Right lobe of liver (tissue), 6 donors: ENCODE measurements around the gene ATXN1. TPM values are rescaled to one million over a fixed set of nuclear protein-coding genes. Genes with fewer than 3 reads are reported as not detected.

Experiments used
- ATAC-seq, 4 donors: fragments of 200-7000 bp; cut with Tn5 transposase; one replicate each; pipeline ENCODE4 v1.9.1; 2020; ENCODE audit warnings: mild to moderate bottlenecking in 4 of 4, moderate library complexity in 4 of 4
- DNase-seq, 3 donors: peaks; one replicate each; pipeline ENCODE4 v3.0.0-alpha.2; 2020
- H3K27ac ChIP-seq, 3 donors: fragments of 200-600 bp; one replicate each; pipeline ENCODE4 v1.8.0; 2022
- H3K27me3 ChIP-seq, 2 donors: fragments of 200-600 bp; one replicate each; pipeline ENCODE4 v1.8.0; 2022
- H3K36me3 ChIP-seq, 4 donors: fragments of 200-600 bp; sonication (generic) in 1 of 4; one replicate each; pipeline versions ENCODE4 v1.5.1 to v1.8.0; 2017 to 2022; ENCODE audit warnings: control low read depth in 1 of 4
- H3K4me1 ChIP-seq, 4 donors: fragments of 200-600 bp; sonication (generic) in 1 of 4; one replicate each; pipeline versions ENCODE4 v1.5.1 to v1.8.0; 2017 to 2022; ENCODE audit warnings: control low read depth in 1 of 4
- H3K4me3 ChIP-seq, 3 donors: fragments of 200-600 bp; one replicate each; pipeline ENCODE4 v1.8.0; 2022
- H3K9me3 ChIP-seq, 4 donors: fragments of 200-600 bp; sonication (generic) in 1 of 4; one replicate each; pipeline versions ENCODE4 v1.5.1 to v1.8.0; 2017 to 2022; ENCODE audit warnings: control low read depth in 1 of 4
- POLR2A ChIP-seq: fragments of 450-650 bp; IDR thresholded peaks from one replicate; pipeline ENCODE4 v1.6.1; 2017; ENCODE audit warnings: antibody characterized with exemption, mild to moderate bottlenecking
- WGBS: methylation state at CpG from one replicate; pipeline ENCODE4 v1.1.6; 2018; ENCODE audit warnings: low coverage, low lambda C conversion rate; ENCODE audit not compliant: insufficient coverage; ENCODE audit errors: missing lambda C conversion rate; 5-methylcytosine and 5-hydroxymethylcytosine counted together
- intact Hi-C, 2 donors: fragments of 100-400 bp; cut with DNase I; formaldehyde crosslinking; loops; one replicate each; pipeline versions ENCODE4 v1.11.2 to v1.14.1; 2022
- total RNA-seq, 6 experiments: library from RNA; depleted of rRNA in 2 of 6; stranded (reverse); fragments of >200 nt in 2 of 6; fragmentation: NEBNext Ultra II Directional in 3 of 6; extraction: Animal tissue kit (Norgen Biotek cat#: 25700) in 3 of 6; gene quantifications; one replicate each; pipeline versions ENCODE4 v1.1.0 to v1.2.4, GENCODE V29; 2016 to 2023
- TF ChIP-seq, protein P1 (sequence below), 4 donors: fragments of 200-600 bp in 3 of 4; fragments of 450-650 bp in 1 of 4; IDR thresholded peaks; one replicate each; pipeline versions ENCODE4 v1.5.1 to v1.8.0; 2016 to 2022; ENCODE audit warnings: antibody characterized with exemption in 4 of 4, mild to moderate bottlenecking in 2 of 4
- donor health status: DM: no; HTN: yes; CAD: no.
- donor health status: DM: no; HTN: no; CAD: no.
- donor health status: DM: no; HTN: no; CAD: no.
- donor health status: DM: no; HTN: yes; CAD: no.
- donor health status: DM: no; HTN: yes; CAD: no.

Gene ATXN1
- total RNA-seq, 6 experiments from 2014 or later, result 23.2 to 28.7 (median 25.0) TPM

DNA sequence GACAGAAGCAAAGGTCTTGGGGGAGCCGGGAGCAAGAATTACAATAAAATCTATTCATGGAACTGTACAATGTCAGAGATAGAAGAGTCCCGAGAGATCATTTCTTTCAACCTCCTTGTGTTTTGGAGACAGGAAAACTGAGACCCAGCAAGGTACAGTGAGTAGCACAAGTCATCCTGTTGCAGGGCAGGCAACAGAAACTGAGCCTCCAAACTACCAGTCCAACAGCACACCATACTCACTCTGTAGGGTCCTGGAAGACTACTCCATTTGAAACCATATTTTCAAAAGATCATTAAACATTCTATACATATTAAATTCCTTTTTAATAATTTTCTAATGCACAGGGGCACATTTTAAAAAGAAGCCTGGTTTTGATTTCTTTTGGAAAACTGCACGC, 14.4 kb downstream of the ATXN1 start:
- no peak overlapping the region for H3K27ac ChIP-seq
- no peaks in the 10 kb centered on the region for H3K27me3 ChIP-seq
- 77% methylated on average over 3 of the region's 3 CpGs for WGBS
- H3K4me3 ChIP-seq, result no peak overlapping the region
- no peak for DNase-seq
- no peaks in the 10 kb centered on the region for H3K9me3 ChIP-seq
- H3K4me1 ChIP-seq, result peaks cover 0 to 16% (median 4%) of the 10 kb centered on the region in 4 donors
- intact Hi-C loops, result no loop called here
- TF ChIP-seq, protein P1, sequence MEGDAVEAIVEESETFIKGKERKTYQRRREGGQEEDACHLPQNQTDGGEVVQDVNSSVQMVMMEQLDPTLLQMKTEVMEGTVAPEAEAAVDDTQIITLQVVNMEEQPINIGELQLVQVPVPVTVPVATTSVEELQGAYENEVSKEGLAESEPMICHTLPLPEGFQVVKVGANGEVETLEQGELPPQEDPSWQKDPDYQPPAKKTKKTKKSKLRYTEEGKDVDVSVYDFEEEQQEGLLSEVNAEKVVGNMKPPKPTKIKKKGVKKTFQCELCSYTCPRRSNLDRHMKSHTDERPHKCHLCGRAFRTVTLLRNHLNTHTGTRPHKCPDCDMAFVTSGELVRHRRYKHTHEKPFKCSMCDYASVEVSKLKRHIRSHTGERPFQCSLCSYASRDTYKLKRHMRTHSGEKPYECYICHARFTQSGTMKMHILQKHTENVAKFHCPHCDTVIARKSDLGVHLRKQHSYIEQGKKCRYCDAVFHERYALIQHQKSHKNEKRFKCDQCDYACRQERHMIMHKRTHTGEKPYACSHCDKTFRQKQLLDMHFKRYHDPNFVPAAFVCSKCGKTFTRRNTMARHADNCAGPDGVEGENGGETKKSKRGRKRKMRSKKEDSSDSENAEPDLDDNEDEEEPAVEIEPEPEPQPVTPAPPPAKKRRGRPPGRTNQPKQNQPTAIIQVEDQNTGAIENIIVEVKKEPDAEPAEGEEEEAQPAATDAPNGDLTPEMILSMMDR (IDR thresholded peaks at IDR 0.05), result no peak
- no peak for TF ChIP-seq POLR2A
- H3K36me3 ChIP-seq, result no peaks in the 10 kb centered on the region
- ATAC-seq, result peak in 1 of 4 donors; percentile 29

DNA sequence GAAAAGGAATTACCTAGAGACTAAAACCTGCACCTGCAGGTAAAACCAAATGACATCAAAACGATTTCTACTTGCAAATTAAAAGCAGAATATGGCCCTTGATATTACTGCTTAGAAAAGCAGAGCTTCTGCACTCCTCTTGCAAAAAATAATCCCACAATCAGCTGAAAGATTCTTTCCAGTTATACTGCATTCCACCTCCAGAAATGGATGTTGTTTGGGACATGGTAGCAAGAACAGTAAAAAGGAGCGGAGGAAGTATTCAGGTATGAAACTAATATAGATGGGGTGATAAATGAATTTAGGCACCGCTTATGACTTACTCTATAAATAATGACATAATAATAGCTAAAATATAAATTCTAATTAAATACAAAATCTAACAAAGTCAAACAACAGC, 14.9 kb downstream of the ATXN1 start:
- Histone ChIP-seq H3K9me3 (no peaks in the 10 kb centered on the region), H3K4me1 (peaks cover 0 to 15% (median 4%) of the 10 kb centered on the region in 4 donors), H3K4me3 (no peak overlapping the region), H3K27me3 (no peaks in the 10 kb centered on the region), H3K27ac (no peak overlapping the region), H3K36me3 (no peaks in the 10 kb centered on the region)
- intact Hi-C loops, result no loop called here
- ATAC-seq (no peak), DNase-seq (no peak)
- WGBS, result 75% methylated on average over 3 of the region's 3 CpGs
- TF ChIP-seq, protein P1 (IDR thresholded peaks at IDR 0.05), result no peak
- TF ChIP-seq POLR2A, result no peak

DNA sequence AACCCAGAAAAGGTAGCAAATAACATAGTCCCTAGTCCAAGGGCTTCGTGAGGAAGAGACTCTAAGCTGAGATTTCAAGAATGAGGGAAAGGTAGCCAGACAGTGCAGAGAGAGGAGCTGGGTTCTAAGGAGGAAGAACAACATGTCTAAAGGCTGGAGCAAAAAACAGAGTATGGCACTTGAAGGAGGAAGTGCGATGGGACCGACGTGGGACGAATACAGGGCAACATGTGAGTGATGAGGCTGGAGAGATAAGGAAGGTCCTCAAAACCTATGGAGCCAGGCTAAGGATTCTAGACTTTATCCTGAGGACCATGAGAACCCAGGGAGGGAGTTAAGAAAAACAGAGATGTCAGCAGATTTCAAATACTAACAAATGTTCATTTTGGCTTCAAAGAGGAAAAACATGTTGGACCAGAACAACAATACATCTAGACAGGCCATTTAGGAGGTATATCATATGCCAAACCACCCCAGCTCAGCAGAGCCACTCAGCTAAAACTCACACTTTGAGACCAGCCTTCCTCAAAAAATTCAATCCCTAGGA, 17.5 kb downstream of the ATXN1 start:
- Histone ChIP-seq H3K27ac (no peak overlapping the region), H3K4me1 (peaks cover 0 to 15% (median 4%) of the 10 kb centered on the region in 4 donors), H3K9me3 (no peaks in the 10 kb centered on the region), H3K27me3 (no peaks in the 10 kb centered on the region), H3K36me3 (no peaks in the 10 kb centered on the region), H3K4me3 (no peak overlapping the region)
- TF ChIP-seq POLR2A, result no peak
- TF ChIP-seq, protein P1 (IDR thresholded peaks at IDR 0.05), result no peak
- ATAC-seq (no peak), DNase-seq (no peak)
- intact Hi-C loops, result no loop called here
- 62% methylated on average over 5 of the region's 5 CpGs for WGBS

DNA sequence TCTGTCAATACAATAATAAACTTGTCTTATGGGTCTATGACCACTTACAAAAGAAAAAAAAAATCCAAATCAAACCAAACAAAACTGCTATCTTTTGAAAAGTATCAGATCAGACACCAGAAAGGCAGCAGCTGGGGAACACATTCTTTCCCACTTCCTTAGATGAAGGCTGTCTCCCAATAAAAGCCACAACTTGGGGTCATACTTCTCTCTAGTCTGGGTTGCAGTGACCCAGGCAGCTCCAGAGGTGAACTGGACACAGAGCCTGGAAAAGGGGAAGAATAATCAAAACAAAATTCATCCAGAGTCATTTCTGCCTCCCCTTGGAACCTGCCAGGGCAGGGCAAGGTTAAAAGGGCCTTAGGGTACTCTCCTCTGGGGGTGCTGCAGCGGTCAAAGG, 19.1 kb downstream of the ATXN1 start:
- TF ChIP-seq, protein P1 (IDR thresholded peaks at IDR 0.05), result no peak
- no peak for TF ChIP-seq POLR2A
- intact Hi-C loops, result no loop called here
- no peak overlapping the region for H3K27ac ChIP-seq
- DNase-seq (no peak), ATAC-seq (no peak)
- H3K9me3 ChIP-seq, result no peaks in the 10 kb centered on the region
- WGBS, result no CpG with 5 or more reads among the region's 1 CpG
- peaks cover 0 to 2% (median under 1%) of the 10 kb centered on the region in 4 donors for H3K4me1 ChIP-seq
- no peaks in the 10 kb centered on the region for H3K36me3 ChIP-seq
- no peaks in the 10 kb centered on the region for H3K27me3 ChIP-seq
- no peak overlapping the region for H3K4me3 ChIP-seq
